Endothelial cell of umbilical vein (primary cell): ENCODE measurements around the gene ZNF285. TPM values are rescaled to one million over a fixed set of nuclear protein-coding genes. Genes with fewer than 3 reads are reported as not detected.

Source experiments
- BruUV-seq: library from RNA; stranded (reverse); fragments of 400-500 nt; replicated peaks from 2 replicates; lab custom pipeline; 2021; lab: Mats Ljungman, UMichigan
- CTCF ChIA-PET: fragments of 300-600, 350-600 bp; sonication (Branson Sonifier 250); formaldehyde crosslinking; loops from one replicate; lab custom pipeline; 2021; ENCODE audit warnings: antibody characterized with exemption, inconsistent platforms; lab: Charles Lee
- POLR2A ChIA-PET: fragments of 300-600, 350-600 bp; sonication (Branson Sonifier 250); formaldehyde crosslinking; loops from one replicate; lab custom pipeline; 2021; ENCODE audit warnings: antibody characterized with exemption, inconsistent platforms; lab: Charles Lee
- DNase-seq: peaks from one replicate; pipeline ENCODE4 v3.0.0-alpha.2; 2011; ENCODE audit warnings: low read depth, low spot score
- FAIRE-seq: peaks from 2 replicates; lab custom pipeline; 2011; peaks lifted over from hg19 to GRCh38; lab: Jason Lieb, UNC
- H2AFZ ChIP-seq: 2 replicates; pipeline ENCODE4 v1.6.0; 2012; ENCODE audit warnings: low read depth, low read length, control low read depth, inconsistent platforms
- H3K27ac ChIP-seq: 2 replicates; pipeline ENCODE4 v1.5.1; 2011; ENCODE audit warnings: low read depth, mild to moderate bottlenecking, control low read depth, low read length, moderate library complexity; ENCODE audit not compliant: insufficient read depth
- H3K27me3 ChIP-seq, 2 experiments: 2 replicates each; pipeline versions ENCODE4 v1.6.0 to v1.6.1; 2011; ENCODE audit warnings: low read length in 2 of 2, mixed read lengths in 1 of 2; ENCODE audit not compliant: control insufficient read depth in 2 of 2, insufficient read depth in 2 of 2
- H3K36me3 ChIP-seq, 2 experiments: 2 replicates in 1 of 2; 3 replicates in 1 of 2; pipeline ENCODE4 v1.5.1; 2011; ENCODE audit warnings: low read length in 2 of 2, mild to moderate bottlenecking in 1 of 2, moderate library complexity in 1 of 2; ENCODE audit not compliant: control insufficient read depth in 2 of 2, insufficient read depth in 2 of 2; ENCODE audit errors: extremely low read depth in 1 of 2
- H3K4me1 ChIP-seq: 3 replicates; pipeline ENCODE4 v1.5.1; 2011; ENCODE audit warnings: mild to moderate bottlenecking, low read length; ENCODE audit not compliant: control insufficient read depth, insufficient read depth; ENCODE audit errors: extremely low read depth
- H3K4me2 ChIP-seq: 2 replicates; pipeline ENCODE4 v1.6.1; 2011; ENCODE audit warnings: low read length, control low read depth, mixed read lengths; ENCODE audit not compliant: insufficient read depth
- H3K4me3 ChIP-seq, 3 experiments: fragments of 200-600 bp in 1 of 3; sonication (generic), shearing (Covaris generic) in 1 of 3; replicated peaks in 1 of 3; 2 replicates each; pipeline ENCODE4 v1.5.1; 2011 to 2016; ENCODE audit warnings: control low read depth in 3 of 3, low read length in 3 of 3, mild to moderate bottlenecking in 2 of 3, inconsistent platforms in 1 of 3, low read depth in 1 of 3, moderate library complexity in 1 of 3; ENCODE audit not compliant: insufficient read depth in 1 of 3
- H3K79me2 ChIP-seq: 2 replicates; pipeline ENCODE4 v1.6.0; 2012; ENCODE audit warnings: low read length, inconsistent platforms; ENCODE audit not compliant: control insufficient read depth, insufficient read depth
- H3K9ac ChIP-seq: replicated peaks from 2 replicates; pipeline ENCODE3; 2011; ENCODE audit warnings: low read length, control low read depth; ENCODE audit not compliant: insufficient read depth; ENCODE audit errors: extremely low read depth
- H3K9me1 ChIP-seq: replicated peaks from 3 replicates; pipeline ENCODE4 v1.6.0; 2011; ENCODE audit warnings: mild to moderate bottlenecking, low read length; ENCODE audit not compliant: control insufficient read depth, insufficient read depth; ENCODE audit errors: extremely low read depth
- H3K9me3 ChIP-seq: replicated peaks from 2 replicates; pipeline ENCODE4 v1.5.1; 2012; ENCODE audit warnings: low read length, inconsistent platforms; ENCODE audit not compliant: control insufficient read depth, insufficient read depth
- H4K20me1 ChIP-seq: replicated peaks from 2 replicates; pipeline ENCODE3; 2011; ENCODE audit warnings: mild to moderate bottlenecking, low read length; ENCODE audit not compliant: control insufficient read depth, insufficient read depth; ENCODE audit errors: extremely low read depth
- CTCF ChIP-seq, 2 donors: IDR thresholded peaks; 1 replicate in 1 of 2; 2 replicates in 1 of 2; pipeline ENCODE4 v1.5.1; 2011; ENCODE audit warnings: low read length in 2 of 2, mild to moderate bottlenecking in 2 of 2, moderate library complexity in 2 of 2, control low read depth in 1 of 2, inconsistent platforms in 1 of 2, low read depth in 1 of 2; ENCODE audit not compliant: insufficient read depth in 1 of 2; ENCODE audit errors: extremely low read depth in 1 of 2
- EZH2 ChIP-seq: IDR thresholded peaks from 2 replicates; pipeline ENCODE4 v1.6.1; 2012; ENCODE audit warnings: borderline replicate concordance, low read depth, mild to moderate bottlenecking, moderate library complexity, low read length, inconsistent platforms; ENCODE audit not compliant: severe bottlenecking
- FOS ChIP-seq: IDR thresholded peaks from 2 replicates; pipeline ENCODE4 v1.6.1; 2011; ENCODE audit warnings: mild to moderate bottlenecking, low read length, moderate library complexity, borderline replicate concordance; ENCODE audit not compliant: insufficient read depth
- JUN ChIP-seq: IDR thresholded peaks from 2 replicates; pipeline ENCODE4 v1.6.1; 2011; ENCODE audit warnings: borderline replicate concordance, low read depth; ENCODE audit not compliant: insufficient read length, insufficient read depth
- MAX ChIP-seq: IDR thresholded peaks from 2 replicates; pipeline ENCODE4 v1.6.1; 2011; ENCODE audit not compliant: insufficient read depth, insufficient read length
- MYC ChIP-seq: IDR thresholded peaks from one replicate; pipeline ENCODE4 v1.6.1; 2011; ENCODE audit warnings: mild to moderate bottlenecking, low read depth, low read length
- POLR2A ChIP-seq: IDR thresholded peaks from 2 replicates; pipeline ENCODE4 v1.6.1; 2012; ENCODE audit warnings: low read depth, mild to moderate bottlenecking, control low read depth, low read length
- POLR2AphosphoS5 ChIP-seq: IDR thresholded peaks from 2 replicates; pipeline ENCODE4 v1.6.1; 2012; ENCODE audit warnings: low read depth, mild to moderate bottlenecking, control low read depth, low read length, moderate library complexity; ENCODE audit not compliant: insufficient read depth
- dilution Hi-C: fragments of 300-500 bp; cut with MboI; formaldehyde crosslinking; loops from one replicate; pipeline ENCODE4 v1.15.0; 2019; ENCODE audit warnings: low sequenced_read_pairs; ENCODE audit not compliant: extremely low pct_ligation_motif_present
- intact Hi-C: fragments of 100-400 bp; cut with micrococcal nuclease; formaldehyde crosslinking; loops from one replicate; pipeline ENCODE4 v1.10.0; 2022
- polyA plus RNA-seq, 4 experiments: library from polyadenylated mRNA; depleted of rRNA in 3 of 4; stranded (reverse) in 3 of 4; unstranded in 1 of 4; fragments of >200 nt; gene quantifications; 2 replicates each; pipeline versions ENCODE4 v1.2.1 to v1.2.3, GENCODE V29; 2011 to 2012; ENCODE audit warnings: missing spikeins in 1 of 4
- total RNA-seq: library from RNA; stranded (reverse); gene quantifications from 2 replicates; pipeline ENCODE4 v1.2.3, GENCODE V29; 2021

Gene ZNF285
- total and polyA plus RNA-seq, 2 donors (not counting 3 experiments of a cell fraction or from before 2014, with no cell fraction given): 0.90 to 4.6 TPM

- H3K79me2 ChIP-seq: peaks cover 5% of the 10 kb centered on the region
- TF ChIP-seq POLR2A (no peak), EZH2 (no peak), CTCF (IDR thresholded peaks at IDR 0.05; ENCODE audit: extremely low read depth in 1 of 2, insufficient read depth in 1 of 2, low read depth in 1 of 2, low read length in 2 of 2) (no peak), FOS (no peak), MAX (no peak), POLR2AphosphoS5 (no peak), MYC (no peak), JUN (no peak)
- no peaks in the 10 kb centered on the region for H4K20me1 ChIP-seq
- POLR2A ChIA-PET: no interaction called here
- no TSS peak for BruUV-seq
- no peak overlapping the region for H2AFZ ChIP-seq
- no peak overlapping the region for H3K4me2 ChIP-seq
- CTCF ChIA-PET: no interaction called here
- H3K4me3 ChIP-seq: no peak overlapping the region
- no peak for DNase-seq
- H3K9me1 ChIP-seq: no peaks in the 10 kb centered on the region
- H3K36me3 ChIP-seq: no peaks in the 10 kb centered on the region
- H3K9ac ChIP-seq: no peak overlapping the region
- intact Hi-C loops (no loop called here), dilution Hi-C loops (no loop called here)
- no peaks in the 10 kb centered on the region for H3K9me3 ChIP-seq
- no peaks in the 10 kb centered on the region for H3K27me3 ChIP-seq
- no peak for FAIRE-seq
- no peak overlapping the region for H3K27ac ChIP-seq
- H3K4me1 ChIP-seq: no peaks in the 10 kb centered on the region
These were observed 55.4 kb downstream of the ZNF285 start for GRCh38 chr19:44345959-44346358.
